ENCODE measurements around the gene MEIOC. TPM values are rescaled to one million over a fixed set of nuclear protein-coding genes. Genes with fewer than 3 reads are reported as not detected.
"Not testable (repeated sequence)": the region's sequence is repeated elsewhere in the genome, so short reads cannot be mapped to it uniquely, and the experiment has no call there.

MEIOC gene
- total RNA-seq, 1 donor: not detected

GRCh38 chr17:44688200-44688599, 31.9 kb downstream of the MEIOC start:
- Histone ChIP-seq H3K4me3 (ENCODE audit: insufficient read depth, low read length) (no peak overlapping the region), H3K27me3 (ENCODE audit: insufficient read depth, low read length) (no peaks in the 10 kb centered on the region), H3K9me3 (ENCODE audit: low read depth, low read length) (no peaks in the 10 kb centered on the region), H3K4me2 (ENCODE audit: insufficient read depth, low read length) (peak overlapping the region; percentile 98), H3K27ac (ENCODE audit: low read depth, low read length) (no peak overlapping the region), H4K20me1 (ENCODE audit: insufficient read depth, low read length) (no peaks in the 10 kb centered on the region), H2AFZ (ENCODE audit: low read length) (no peak overlapping the region), H3K4me1 (ENCODE audit: insufficient read depth, low read length) (peaks cover 13% of the 10 kb centered on the region), H3K79me2 (ENCODE audit: insufficient read depth, low read length) (peaks cover 56% of the 10 kb centered on the region), H3K36me3 (ENCODE audit: insufficient read depth, low read length) (peaks cover 7% of the 10 kb centered on the region)
- TF ChIP-seq CTCF (IDR thresholded peaks at IDR 0.05; ENCODE audit: extremely low read depth, low read depth, low read length): no peak
- no peak for DNase-seq (ENCODE audit: insufficient read length, low spot score, missing footprints)

GRCh38 chr17:44688675-44689476, 32.6 kb downstream of the MEIOC start:
- TF ChIP-seq CTCF (IDR thresholded peaks at IDR 0.05; ENCODE audit: extremely low read depth, low read depth, low read length): no peak
- Histone ChIP-seq H2AFZ (ENCODE audit: low read length) (peak overlapping the region; percentile 96), H3K27me3 (ENCODE audit: insufficient read depth, low read length) (no peaks in the 10 kb centered on the region), H3K36me3 (ENCODE audit: insufficient read depth, low read length) (no peaks in the 10 kb centered on the region), H3K27ac (ENCODE audit: low read depth, low read length) (peak overlapping the region; percentile 92), H3K79me2 (ENCODE audit: insufficient read depth, low read length) (peaks cover 52% of the 10 kb centered on the region), H3K4me1 (ENCODE audit: insufficient read depth, low read length) (peaks cover 13% of the 10 kb centered on the region), H3K9me3 (ENCODE audit: low read depth, low read length) (no peaks in the 10 kb centered on the region), H3K4me3 (ENCODE audit: insufficient read depth, low read length) (peak overlapping the region; percentile 98), H3K4me2 (ENCODE audit: insufficient read depth, low read length) (peak overlapping the region; percentile 98), H4K20me1 (ENCODE audit: insufficient read depth, low read length) (no peaks in the 10 kb centered on the region)
- DNase-seq (ENCODE audit: insufficient read length, low spot score, missing footprints): peak; percentile 51

- H3K27me3 ChIP-seq (ENCODE audit: insufficient read depth, low read length): no peaks in the 10 kb centered on the region
- H3K4me3 ChIP-seq (ENCODE audit: insufficient read depth, low read length): peak within 1 kb of the TSS; percentile 98
- H3K27ac ChIP-seq (ENCODE audit: low read depth, low read length): peak within 1 kb of the TSS; percentile 92
- peak within 1 kb of the TSS; percentile 96 for H2AFZ ChIP-seq (ENCODE audit: low read length)
- peak; percentile 97 for DNase-seq (ENCODE audit: insufficient read length, low spot score, missing footprints)
- H3K36me3 ChIP-seq (ENCODE audit: insufficient read depth, low read length): no peaks in the 10 kb centered on the region
- H3K4me2 ChIP-seq (ENCODE audit: insufficient read depth, low read length): peak within 1 kb of the TSS; percentile 98
- H4K20me1 ChIP-seq (ENCODE audit: insufficient read depth, low read length): no peaks in the 10 kb centered on the region
- H3K79me2 ChIP-seq (ENCODE audit: insufficient read depth, low read length): peaks cover 52% of the 10 kb centered on the region
- no peak for TF ChIP-seq CTCF (IDR thresholded peaks at IDR 0.05; ENCODE audit: extremely low read depth, low read depth, low read length)
- peaks cover 13% of the 10 kb centered on the region for H3K4me1 ChIP-seq (ENCODE audit: insufficient read depth, low read length)
- H3K9me3 ChIP-seq (ENCODE audit: low read depth, low read length): no peaks in the 10 kb centered on the region
Observed at GRCh38 chr17:44689477-44690217, 33.4 kb downstream of the MEIOC start, which contains the start of gene CCDC43. TSS of gene CCDC43 (minus strand) at chr17:44689776. CDS start at chr17:44689753, 23 bp downstream.

GRCh38 chr17:44690746-44691306, 34.6 kb downstream of the MEIOC start:
- H3K36me3 ChIP-seq (ENCODE audit: insufficient read depth, low read length); H4K20me1 ChIP-seq (ENCODE audit: insufficient read depth, low read length); DNase-seq (ENCODE audit: insufficient read length, low spot score, missing footprints); H3K9me3 ChIP-seq (ENCODE audit: low read depth, low read length); H3K27me3 ChIP-seq (ENCODE audit: insufficient read depth, low read length); H3K4me3 ChIP-seq (ENCODE audit: insufficient read depth, low read length); H2AFZ ChIP-seq (ENCODE audit: low read length); H3K27ac ChIP-seq (ENCODE audit: low read depth, low read length): not testable (repeated sequence)
- Histone ChIP-seq H3K79me2 (ENCODE audit: insufficient read depth, low read length) (peaks cover 42% of the 10 kb centered on the region), H3K4me1 (ENCODE audit: insufficient read depth, low read length) (peaks cover 13% of the 10 kb centered on the region), H3K4me2 (ENCODE audit: insufficient read depth, low read length) (peak overlapping the region; percentile 98)
